Tibial artery (tissue), 4 donors: Measurements from ENCODE around the gene FOXL2NB.
A peak's percentile ranks its signal among the peaks of the same experiment; 100 is the strongest.
"Not testable (repeated sequence)": the region's sequence is repeated elsewhere in the genome, so short reads cannot be mapped to it uniquely, and the experiment has no call there.

Experiments
- DNase-seq, 2 donors: peaks; one replicate each; pipeline ENCODE4 v3.0.0-alpha.2; 2019
- H3K27ac ChIP-seq, 2 donors: fragments of 200-600 bp; sonication (generic) in 1 of 2; 1 replicate in 1 of 2; 2 replicates in 1 of 2; pipeline ENCODE4 v1.5.1; 2018 to 2019; ENCODE audit warnings: mild to moderate bottlenecking in 1 of 2
- H3K27me3 ChIP-seq, 2 donors: fragments of 200-600 bp; sonication (generic) in 1 of 2; one replicate each; pipeline versions ENCODE4 v1.5.1 to v1.6.0; 2016 to 2019
- H3K36me3 ChIP-seq, 3 donors: fragments of 200-600 bp; sonication (generic) in 2 of 3; one replicate each; pipeline ENCODE4 v1.5.1; 2016 to 2019; ENCODE audit warnings: mild to moderate bottlenecking in 2 of 3
- H3K4me1 ChIP-seq, 4 donors: fragments of 200-600 bp; sonication (generic) in 2 of 4; 1 replicate in 3 of 4; 2 replicates in 1 of 4; pipeline ENCODE4 v1.5.1; 2016 to 2019
- H3K4me3 ChIP-seq, 2 donors: fragments of 200-600 bp; sonication (generic) in 1 of 2; 1 replicate in 1 of 2; 2 replicates in 1 of 2; pipeline ENCODE4 v1.5.1; 2018 to 2019; ENCODE audit warnings: mild to moderate bottlenecking in 2 of 2
- H3K9me3 ChIP-seq, 3 donors: fragments of 200-600 bp; sonication (generic) in 1 of 3; one replicate each; pipeline ENCODE4 v1.5.1; 2016 to 2019
- intact Hi-C: fragments of 100-400 bp; cut with DNase I; formaldehyde crosslinking; loops from one replicate; pipeline ENCODE4 v1.15.0; 2023; ENCODE audit warnings: low total_unique reads
- TF ChIP-seq, protein P1 (sequence below), 2 experiments: fragments of 200-600 bp in 1 of 2; fragments of 450-650 bp in 1 of 2; IDR thresholded peaks; one replicate each; pipeline ENCODE4 v1.5.1; 2017 to 2019; ENCODE audit warnings: antibody characterized with exemption in 2 of 2, mild to moderate bottlenecking in 1 of 2, moderate library complexity in 1 of 2

Gene FOXL2NB

GRCh38 chr3:138921316-138922292 lies 25.4 kb upstream of the FOXL2NB start:
- H3K4me1 ChIP-seq, result peaks cover 0 to 12% (median 5%) of the 10 kb centered on the region in 4 donors
- H3K27me3 ChIP-seq, result no peaks in the 10 kb centered on the region
- H3K9me3 ChIP-seq, result no peaks in the 10 kb centered on the region
- H3K4me3 ChIP-seq, result no peak overlapping the region
- H3K36me3 ChIP-seq, result no peaks in the 10 kb centered on the region
- peak overlapping the region in 1 of 2 donors; percentile 51 for H3K27ac ChIP-seq
- intact Hi-C loops, result loop anchor here (10.0 kb wide), 1 partner anchor 507 kb away; no protein-coding TSS in a partner anchor
- DNase-seq, result no peak
- TF ChIP-seq, protein P1, sequence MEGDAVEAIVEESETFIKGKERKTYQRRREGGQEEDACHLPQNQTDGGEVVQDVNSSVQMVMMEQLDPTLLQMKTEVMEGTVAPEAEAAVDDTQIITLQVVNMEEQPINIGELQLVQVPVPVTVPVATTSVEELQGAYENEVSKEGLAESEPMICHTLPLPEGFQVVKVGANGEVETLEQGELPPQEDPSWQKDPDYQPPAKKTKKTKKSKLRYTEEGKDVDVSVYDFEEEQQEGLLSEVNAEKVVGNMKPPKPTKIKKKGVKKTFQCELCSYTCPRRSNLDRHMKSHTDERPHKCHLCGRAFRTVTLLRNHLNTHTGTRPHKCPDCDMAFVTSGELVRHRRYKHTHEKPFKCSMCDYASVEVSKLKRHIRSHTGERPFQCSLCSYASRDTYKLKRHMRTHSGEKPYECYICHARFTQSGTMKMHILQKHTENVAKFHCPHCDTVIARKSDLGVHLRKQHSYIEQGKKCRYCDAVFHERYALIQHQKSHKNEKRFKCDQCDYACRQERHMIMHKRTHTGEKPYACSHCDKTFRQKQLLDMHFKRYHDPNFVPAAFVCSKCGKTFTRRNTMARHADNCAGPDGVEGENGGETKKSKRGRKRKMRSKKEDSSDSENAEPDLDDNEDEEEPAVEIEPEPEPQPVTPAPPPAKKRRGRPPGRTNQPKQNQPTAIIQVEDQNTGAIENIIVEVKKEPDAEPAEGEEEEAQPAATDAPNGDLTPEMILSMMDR (IDR thresholded peaks at IDR 0.05), result no peak

DNA sequence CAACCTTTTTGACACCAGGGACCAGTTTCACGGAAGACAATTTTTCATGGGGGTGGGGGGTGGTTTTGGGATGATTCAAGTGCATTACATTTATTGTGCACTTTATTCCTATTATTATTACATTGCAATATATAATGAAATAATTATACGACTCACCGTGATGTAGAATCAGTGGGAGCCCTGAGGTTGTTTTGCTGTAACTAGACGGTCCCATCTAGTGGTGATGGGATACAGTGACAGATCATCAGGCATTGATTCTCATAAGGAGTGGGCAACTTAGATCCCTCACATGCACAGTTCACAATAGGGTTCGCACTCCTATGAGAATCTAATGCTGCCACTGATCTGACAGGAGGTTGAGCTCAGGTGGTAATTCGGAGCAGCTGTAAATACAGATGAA lies 24.6 kb upstream of the FOXL2NB start:
- Histone ChIP-seq H3K27ac (peak overlapping the region in 1 of 2 donors; percentile 51), H3K4me1 (peaks cover 0 to 12% (median 5%) of the 10 kb centered on the region in 4 donors)
- H3K27me3 ChIP-seq, H3K4me3 ChIP-seq, H3K36me3 ChIP-seq, H3K9me3 ChIP-seq, DNase-seq: not testable (repeated sequence)
- intact Hi-C loops, result loop anchor here (10.0 kb wide), 1 partner anchor 508 kb away; no protein-coding TSS in a partner anchor

GRCh38 chr3:138923531-138923994 lies 23.5 kb upstream of the FOXL2NB start:
- TF ChIP-seq, protein P1 (IDR thresholded peaks at IDR 0.05), result peak; percentile 68 to 83
- H3K36me3 ChIP-seq, result no peaks in the 10 kb centered on the region

DNA sequence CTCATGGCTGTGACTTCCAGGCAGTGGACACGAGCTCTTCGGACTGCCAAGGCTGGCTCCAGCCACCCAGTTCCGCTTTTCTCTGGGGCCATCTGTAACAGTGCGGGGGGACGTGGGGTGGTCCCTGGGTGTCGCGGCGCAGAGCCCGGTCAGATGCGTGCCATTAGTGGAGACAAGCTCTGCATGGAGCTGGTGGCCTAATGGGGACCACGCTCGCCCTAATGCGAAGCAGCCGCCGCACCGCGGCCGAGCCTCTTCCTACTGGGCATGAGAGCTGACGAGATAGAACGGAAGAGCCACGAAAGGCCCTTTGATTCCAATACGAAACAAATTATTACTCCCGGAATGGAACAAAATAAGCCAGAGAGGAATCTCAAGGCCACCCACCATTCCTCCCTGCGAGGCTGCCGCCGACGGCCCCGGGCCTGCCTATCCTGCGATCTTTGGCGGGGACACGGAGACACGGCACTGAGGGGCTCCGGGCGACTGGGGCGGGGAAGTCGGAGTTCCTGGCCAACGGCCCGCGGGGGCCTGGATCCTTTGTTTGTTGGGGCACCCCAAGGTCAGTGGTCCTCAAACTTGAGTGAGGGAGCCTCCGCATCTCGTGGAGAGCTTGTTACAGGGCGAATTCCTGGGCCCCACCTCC lies 18.2 kb upstream of the FOXL2NB start:
- no peak overlapping the region for H3K27ac ChIP-seq
- intact Hi-C loops, result loop anchor here (10.0 kb wide), 1 partner anchor 514 kb away; no protein-coding TSS in a partner anchor
- no peaks in the 10 kb centered on the region for H3K4me1 ChIP-seq
- TF ChIP-seq, protein P1 (IDR thresholded peaks at IDR 0.05), result no peak
- no peaks in the 10 kb centered on the region for H3K36me3 ChIP-seq
- no peak for DNase-seq
- H3K9me3 ChIP-seq, result no peaks in the 10 kb centered on the region
- H3K27me3 ChIP-seq, result peaks cover 0 to 7% of the 10 kb centered on the region in 2 donors
- no peak overlapping the region for H3K4me3 ChIP-seq

More at GRCh38 chr3:138923531-138923994, 23.5 kb upstream of the FOXL2NB start:
- no peak overlapping the region for H3K4me3 ChIP-seq
- peaks cover 0 to 12% (median 5%) of the 10 kb centered on the region in 4 donors for H3K4me1 ChIP-seq
- no peak overlapping the region for H3K27ac ChIP-seq
- H3K9me3 ChIP-seq, result no peaks in the 10 kb centered on the region
- no peaks in the 10 kb centered on the region for H3K27me3 ChIP-seq
- intact Hi-C loops, result loop anchor here (10.0 kb wide), 1 partner anchor 509 kb away; no protein-coding TSS in a partner anchor
- DNase-seq, result peak; percentile 79 to 85

DNA sequence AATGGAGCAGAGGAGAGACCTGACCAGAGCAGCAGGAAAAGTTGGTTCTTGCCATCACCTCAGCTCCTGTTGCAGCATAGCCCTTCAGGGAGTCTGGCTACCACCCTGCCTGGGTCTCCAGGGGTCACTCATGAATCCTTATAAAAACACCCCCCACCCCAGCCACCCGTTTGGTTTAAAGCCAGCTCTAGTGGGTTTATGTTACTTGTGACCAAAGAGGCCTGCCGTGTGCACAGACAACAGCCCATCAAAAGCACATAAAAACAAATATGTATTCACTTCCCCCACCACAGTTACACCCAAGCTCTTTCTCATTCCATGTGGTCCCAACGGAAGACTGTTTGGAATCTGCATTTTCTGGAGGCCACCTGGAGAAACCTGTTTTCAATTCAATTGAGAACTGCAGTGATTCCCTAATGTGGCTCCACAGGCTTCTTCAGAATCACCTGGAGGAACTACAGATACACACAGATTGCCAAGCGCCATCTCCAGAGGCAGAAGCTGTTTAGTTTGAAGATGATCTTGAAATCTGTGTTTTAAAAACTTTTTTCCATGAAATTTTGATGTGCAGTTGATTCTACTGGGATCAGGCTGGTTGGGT lies 13.8 kb upstream of the FOXL2NB start:
- H3K4me1 ChIP-seq, result peaks cover 0 to 26% (median 25%) of the 10 kb centered on the region in 4 donors
- intact Hi-C loops, result loop anchor here (10.0 kb wide), 1 partner anchor 392 kb away; no protein-coding TSS in a partner anchor
- no peak overlapping the region for H3K27ac ChIP-seq
- no peaks in the 10 kb centered on the region for H3K9me3 ChIP-seq
- no peaks in the 10 kb centered on the region for H3K36me3 ChIP-seq
- H3K27me3 ChIP-seq, result peaks cover 0 to 35% of the 10 kb centered on the region in 2 donors
- peak in 1 of 2 donors; percentile 17 for DNase-seq
- no peak overlapping the region for H3K4me3 ChIP-seq
- TF ChIP-seq, protein P1 (IDR thresholded peaks at IDR 0.05), result no peak
